DOHH2 (cell line): Measurements from ENCODE around the gene EEA1.

Experiments
- CTCF ChIP-seq: fragments of 200-600 bp; sonication (generic); IDR thresholded peaks from one replicate; pipeline ENCODE4 v1.5.1; 2014; ENCODE audit warnings: antibody characterized with exemption, mild to moderate bottlenecking, low read depth, low read length; ENCODE audit not compliant: poor library complexity, severe bottlenecking
- EZH2phosphoT487 ChIP-seq: fragments of 200-600 bp; sonication (generic); IDR thresholded peaks from 2 replicates; pipeline ENCODE4 v1.6.1; 2017; ENCODE audit warnings: borderline replicate concordance, mild to moderate bottlenecking, antibody characterized with exemption, low read length, moderate library complexity, mixed read lengths

GRCh38 chr12:92829686-92830282, 99.3 kb downstream of the EEA1 start:
- TF ChIP-seq CTCF (no peak), EZH2phosphoT487 (no peak)
